ENCODE data around the gene KDM2B. TPM values are rescaled to one million over a fixed set of nuclear protein-coding genes. Genes with fewer than 3 reads are reported as not detected.

KDM2B gene
- total and polyA plus RNA-seq, 10 of the 15 experiments (the other 5 are each of a cell fraction or from before 2014, with no cell fraction given): 13.6 to 124 (median 40.4) TPM

- DNase-seq (ENCODE audit: low read depth, low spot score) (no peak), ATAC-seq (peak; percentile 55), FAIRE-seq (no peak)
- TF ChIP-seq KDM1A (IDR thresholded peaks at IDR 0.05; ENCODE audit: borderline replicate concordance) (no peak), TCF7 (IDR thresholded peaks at IDR 0.05; ENCODE audit: borderline replicate concordance) (no peak), BHLHE40 (IDR thresholded peaks at IDR 0.05; ENCODE audit: borderline replicate concordance in 1 of 2, low read depth in 2 of 2, low read length in 1 of 2) (peak in 1 of 2 experiments; percentile 6; a peak in 1 of 4 replicates)
- H3K79me2 ChIP-seq (ENCODE audit: control insufficient read depth, insufficient read depth, low read length): peaks cover 25% of the 10 kb centered on the region
- ChIA-PET SMC1A (ENCODE audit: uncharacterized antibody, unreplicated experiment) (no interaction called here), CTCF (interaction anchor here (0.6 to 1.0 kb wide), 2 partner anchors 49 to 127 kb away, joined by 3 read pairs; no protein-coding TSS in a partner anchor), POLR2A (interaction anchor here (1.1 kb wide), 1 partner anchor 185 kb away, joined by 3 read pairs; no protein-coding TSS in a partner anchor), RAD21 (ENCODE audit: unreplicated experiment) (interaction anchor here (0.9 kb wide), 1 partner anchor 217 kb away, joined by 3 read pairs; no protein-coding TSS in a partner anchor)
- in situ Hi-C loops (cut with MboI) (no loop called here), intact Hi-C loops (cut with micrococcal nuclease; ENCODE audit: unreplicated experiment) (no loop called here)
- WGBS (ENCODE audit: insufficient coverage, insufficient replicate concordance, low lambda C conversion rate, missing lambda C conversion rate): 31% methylated on average over 4 of the region's 4 CpGs
- no peaks in the 10 kb centered on the region for H3K27me3 ChIP-seq (replicated peaks in 1 of 2; ENCODE audit: control insufficient read depth in 2 of 2, insufficient read depth in 2 of 2, low read length in 1 of 2)
- H3K36me3 ChIP-seq (ENCODE audit: control insufficient read depth in 2 of 2, insufficient read depth in 2 of 2, low read length in 1 of 2): peaks cover 21 to 35% of the 10 kb centered on the region in 2 experiments
- BruUV-seq (replicated peaks): no TSS peak
- H3K27ac ChIP-seq (ENCODE audit: control insufficient read depth, insufficient read depth): no peak overlapping the region
- H2AFZ ChIP-seq (ENCODE audit: control insufficient read depth, low read depth, low read length): no peak overlapping the region
- H3K4me1 ChIP-seq (ENCODE audit: control insufficient read depth, insufficient read depth, low read length): peaks cover 10% of the 10 kb centered on the region
- H3K9ac ChIP-seq (ENCODE audit: control insufficient read depth, insufficient read depth, low read length): no peak overlapping the region
- no peak overlapping the region for H3K4me3 ChIP-seq
- H3K4me2 ChIP-seq (ENCODE audit: control insufficient read depth, insufficient read depth): no peak overlapping the region
- H3K9me3 ChIP-seq (replicated peaks; ENCODE audit: control insufficient read depth, insufficient read depth, low read length): no peaks in the 10 kb centered on the region
- H4K20me1 ChIP-seq (ENCODE audit: control insufficient read depth, insufficient read depth): peaks cover 6% of the 10 kb centered on the region
Measured at GRCh38 chr12:121451961-121452339, 128.9 kb downstream of the KDM2B start.

- H3K36me3 ChIP-seq (ENCODE audit: control insufficient read depth in 2 of 2, insufficient read depth in 2 of 2, low read length in 1 of 2): peaks cover 30 to 31% of the 10 kb centered on the region in 2 experiments
- peaks cover 3% of the 10 kb centered on the region; the same call in 1 of the 2 replicates for H4K20me1 ChIP-seq (ENCODE audit: control insufficient read depth, insufficient read depth)
- intact Hi-C loops (cut with micrococcal nuclease; ENCODE audit: unreplicated experiment) (no loop called here), in situ Hi-C loops (cut with MboI) (loop anchor here (25.0 kb wide), 1 partner anchor 112 kb away; no protein-coding TSS in a partner anchor)
- no peaks in the 10 kb centered on the region for H3K27me3 ChIP-seq (replicated peaks in 1 of 2; ENCODE audit: control insufficient read depth in 2 of 2, insufficient read depth in 2 of 2, low read length in 1 of 2)
- H3K9ac ChIP-seq (ENCODE audit: control insufficient read depth, insufficient read depth, low read length): no peak overlapping the region
- peaks cover 2% of the 10 kb centered on the region for H3K79me2 ChIP-seq (ENCODE audit: control insufficient read depth, insufficient read depth, low read length)
- peaks cover 10% of the 10 kb centered on the region for H3K4me1 ChIP-seq (ENCODE audit: control insufficient read depth, insufficient read depth, low read length)
- H3K9me3 ChIP-seq (replicated peaks; ENCODE audit: control insufficient read depth, insufficient read depth, low read length): no peaks in the 10 kb centered on the region
- no TSS peak for BruUV-seq (replicated peaks)
- no peak overlapping the region for H3K4me3 ChIP-seq
- no peak overlapping the region for H3K4me2 ChIP-seq (ENCODE audit: control insufficient read depth, insufficient read depth)
- ATAC-seq (no peak), FAIRE-seq (no peak), DNase-seq (ENCODE audit: low read depth, low spot score) (no peak)
- WGBS (ENCODE audit: insufficient coverage, insufficient replicate concordance, low lambda C conversion rate, missing lambda C conversion rate): 97% methylated on average over 16 of the region's 16 CpGs
- ChIA-PET SMC1A (ENCODE audit: uncharacterized antibody, unreplicated experiment) (no interaction called here), RAD21 (ENCODE audit: unreplicated experiment) (interaction anchor here (1.2 kb wide), 1 partner anchor 32 kb away, joined by 3 read pairs; no protein-coding TSS in a partner anchor), POLR2A (interaction anchor here (0.6 kb wide), 4 partner anchors 15 to 431 kb away, joined by 3 to 5 read pairs (median 4); no protein-coding TSS in a partner anchor), CTCF (interaction anchor here (0.5 to 0.7 kb wide), 3 partner anchors 10 to 37 kb away, joined by 3 read pairs; no protein-coding TSS in a partner anchor)
- H2AFZ ChIP-seq (ENCODE audit: control insufficient read depth, low read depth, low read length): no peak overlapping the region
- H3K27ac ChIP-seq (ENCODE audit: control insufficient read depth, insufficient read depth): no peak overlapping the region
- no peak for TF ChIP-seq ZSCAN29 (IDR thresholded peaks at IDR 0.05)
- TF ChIP-seq MEF2B (IDR thresholded peaks at IDR 0.05; ENCODE audit: partially characterized antibody, poor library complexity, severe bottlenecking): no peak
- TF ChIP-seq BACH1 (IDR thresholded peaks at IDR 0.05; ENCODE audit: borderline replicate concordance): no peak
- TF ChIP-seq, protein P1, sequence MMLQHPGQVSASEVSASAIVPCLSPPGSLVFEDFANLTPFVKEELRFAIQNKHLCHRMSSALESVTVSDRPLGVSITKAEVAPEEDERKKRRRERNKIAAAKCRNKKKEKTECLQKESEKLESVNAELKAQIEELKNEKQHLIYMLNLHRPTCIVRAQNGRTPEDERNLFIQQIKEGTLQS (IDR thresholded peaks at IDR 0.05; ENCODE audit: borderline replicate concordance, extremely low read depth, low read depth, low read length): no peak
- TF ChIP-seq STAT1 (conservative IDR thresholded peaks at IDR 0.05): no peak
- no peak for TF ChIP-seq TBL1XR1 (IDR thresholded peaks at IDR 0.05; ENCODE audit: low read depth, low read length)
- TF ChIP-seq CEBPB (IDR thresholded peaks at IDR 0.05; ENCODE audit: borderline replicate concordance in 1 of 2, low read depth in 2 of 2, low read length in 2 of 2): no peak
- no peak for TF ChIP-seq FOS (IDR thresholded peaks at IDR 0.05; ENCODE audit: borderline replicate concordance, extremely low read depth, insufficient read length)
- no peak for TF ChIP-seq YBX1 (IDR thresholded peaks at IDR 0.05)
- TF ChIP-seq CHD4 (IDR thresholded peaks at IDR 0.05): no peak
- TF ChIP-seq NRF1 (conservative IDR thresholded peaks at IDR 0.05; ENCODE audit: low read depth, low read length): no peak
- TF ChIP-seq TARDBP (IDR thresholded peaks at IDR 0.05; ENCODE audit: borderline replicate concordance): no peak
- TF ChIP-seq SMARCA5 (IDR thresholded peaks at IDR 0.05): no peak
- no peak for TF ChIP-seq ZZZ3 (IDR thresholded peaks at IDR 0.05; ENCODE audit: control insufficient read depth, insufficient read length, low read depth)
Measured at GRCh38 chr12:121448771-121449315, 132.0 kb downstream of the KDM2B start.

Data from GM12878 (cell line).